Panc1 (cell line): ENCODE data around the gene CHTF18. TPM values are rescaled to one million over a fixed set of nuclear protein-coding genes. Genes with fewer than 3 reads are reported as not detected.
A peak's percentile ranks its signal among the peaks of the same experiment; 100 is the strongest.

Experiments
- ATAC-seq: fragments of 200-7000 bp; cut with Tn5 transposase; 2 replicates; pipeline ENCODE4 v1.9.1; 2020; ENCODE audit warnings: mild to moderate bottlenecking, moderate library complexity
- BruUV-seq: library from RNA; stranded (reverse); fragments of 400-500 nt; replicated peaks from 2 replicates; lab custom pipeline; 2021; lab: Mats Ljungman, UMichigan
- CTCF ChIA-PET: fragments of 300-600 bp; sonication (Branson Sonifier 250); formaldehyde crosslinking; loops from one replicate; lab custom pipeline; 2022; ENCODE audit warnings: antibody characterized with exemption; lab: Charles Lee
- POLR2A ChIA-PET: fragments of 300-600 bp; sonication (Branson Sonifier 250); formaldehyde crosslinking; loops from one replicate; lab custom pipeline; 2022; ENCODE audit warnings: antibody characterized with exemption; lab: Charles Lee
- DNase-seq: peaks from one replicate; pipeline ENCODE4 v3.0.0-alpha.2; 2010; ENCODE audit warnings: low read depth, low spot score
- H3K27ac ChIP-seq: 2 replicates; pipeline ENCODE4 v1.5.1; 2011; ENCODE audit warnings: mild to moderate bottlenecking, low read length, inconsistent platforms
- H3K27me3 ChIP-seq: fragments of 200-500 bp; sonication (Bioruptor generic); 2 replicates; pipeline ENCODE4 v1.6.0; 2014; ENCODE audit warnings: low read length, inconsistent platforms; ENCODE audit not compliant: control insufficient read depth, insufficient read depth
- H3K36me3 ChIP-seq: fragments of 200-500 bp; sonication (Bioruptor generic); 2 replicates; pipeline ENCODE4 v1.5.1; 2014; ENCODE audit warnings: inconsistent platforms, mild to moderate bottlenecking, low read length, moderate library complexity; ENCODE audit not compliant: control insufficient read depth, insufficient read depth
- H3K4me1 ChIP-seq: 2 replicates; pipeline ENCODE4 v1.5.1; 2011; ENCODE audit warnings: inconsistent platforms, mild to moderate bottlenecking, low read length, moderate library complexity; ENCODE audit not compliant: control insufficient read depth, insufficient read depth
- H3K4me3 ChIP-seq, 2 experiments: 2 replicates each; pipeline ENCODE4 v1.5.1; 2011 to 2012; ENCODE audit warnings: low read depth in 2 of 2, low read length in 2 of 2, mild to moderate bottlenecking in 2 of 2, inconsistent platforms in 1 of 2, moderate library complexity in 1 of 2
- H3K9me3 ChIP-seq: fragments of 200-500 bp; sonication (Bioruptor generic); 2 replicates; pipeline ENCODE4 v1.5.1; 2014; ENCODE audit warnings: low read depth, mild to moderate bottlenecking, inconsistent platforms, low read length, moderate library complexity; ENCODE audit not compliant: control insufficient read depth, insufficient read depth
- POLR2AphosphoS5 ChIP-seq: IDR thresholded peaks from 2 replicates; pipeline ENCODE4 v1.6.1; 2012; ENCODE audit warnings: mild to moderate bottlenecking, low read depth, low read length, moderate library complexity
- SIN3A ChIP-seq: IDR thresholded peaks from 2 replicates; pipeline ENCODE4 v1.6.1; 2012; ENCODE audit warnings: low read depth, mild to moderate bottlenecking, low read length, moderate library complexity, borderline replicate concordance; ENCODE audit not compliant: insufficient read depth
- TCF7L2 ChIP-seq: IDR thresholded peaks from 2 replicates; pipeline ENCODE4 v1.6.1; 2011; ENCODE audit warnings: mild to moderate bottlenecking, low read depth, low read length, inconsistent platforms
- in situ Hi-C: cut with HindIII; loops from 2 replicates; pipeline ENCODE4 v1.10.0; 2016; ENCODE audit warnings: low sequenced_read_pairs, low pct_unique_long_range_greater_than_20kb
- intact Hi-C: fragments of 100-400 bp; cut with micrococcal nuclease; formaldehyde crosslinking; loops from one replicate; pipeline ENCODE4 v1.10.0; 2022; ENCODE audit not compliant: unreplicated experiment
- total RNA-seq: library from RNA; stranded (reverse); gene quantifications from one replicate; pipeline ENCODE4 v1.2.1, GENCODE V29; 2021; ENCODE audit not compliant: unreplicated experiment
- TF ChIP-seq, protein P1 (sequence below), 2 experiments: IDR thresholded peaks; 2 replicates each; pipeline ENCODE4 v1.6.1; 2011 to 2012; ENCODE audit warnings: low read depth in 2 of 2, control low read depth in 1 of 2, low read length in 1 of 2, mild to moderate bottlenecking in 1 of 2, moderate library complexity in 1 of 2; ENCODE audit not compliant: insufficient read depth in 1 of 2
- TF ChIP-seq, protein P2 (sequence below): fragments of 450-650 bp; IDR thresholded peaks from 2 replicates; pipeline ENCODE4 v1.5.1; 2017; ENCODE audit warnings: mild to moderate bottlenecking

CHTF18 gene
- total RNA-seq, 1 experiment from 2014 or later, result 118 TPM

DNA sequence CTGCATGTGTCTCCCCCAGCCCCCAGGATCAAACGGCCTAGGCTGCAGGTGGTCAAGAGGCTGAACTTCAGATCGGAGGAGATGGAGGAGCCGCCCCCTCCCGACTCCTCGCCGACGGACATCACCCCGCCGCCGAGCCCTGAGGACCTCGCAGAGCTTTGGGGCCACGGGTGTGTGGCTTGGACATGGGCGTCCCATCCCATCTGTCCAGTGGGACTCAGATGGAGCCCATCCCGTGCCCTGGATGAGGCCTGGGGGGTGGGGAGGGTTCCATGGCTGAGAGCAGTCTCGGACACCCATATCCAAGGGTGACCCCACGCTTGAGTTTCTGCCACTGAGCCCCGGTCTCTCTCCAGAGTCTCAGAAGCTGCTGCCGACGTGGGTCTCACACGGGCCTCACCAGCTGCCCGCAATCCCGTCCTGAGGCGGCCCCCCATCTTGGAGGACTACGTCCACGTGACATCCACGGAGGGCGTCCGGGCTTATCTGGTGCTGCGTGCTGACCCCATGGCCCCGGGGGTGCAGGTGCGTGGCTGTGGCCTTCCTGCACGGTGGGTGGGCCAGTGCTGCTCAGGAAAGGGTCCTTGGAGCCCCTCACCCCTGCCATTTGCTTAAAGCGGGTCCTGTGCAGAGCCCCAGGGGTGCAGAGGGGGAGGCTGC, 901 bp downstream of the CHTF18 start:
- Histone ChIP-seq H3K36me3 (peaks cover 5% of the 10 kb centered on the region), H3K9me3 (no peaks in the 10 kb centered on the region), H3K4me3 (peak overlapping the region; percentile 68 to 73), H3K4me1 (peaks cover 4% of the 10 kb centered on the region), H3K27ac (peak overlapping the region; percentile 76; the same call in 1 of the 2 replicates), H3K27me3 (no peaks in the 10 kb centered on the region)
- ChIA-PET CTCF (interaction anchor here (0.6 kb wide), 1 partner anchor 343 kb away, joined by 6 read pairs; no protein-coding TSS in a partner anchor), POLR2A (no interaction called here)
- no peak for TF ChIP-seq POLR2AphosphoS5
- TF ChIP-seq, protein P1, sequence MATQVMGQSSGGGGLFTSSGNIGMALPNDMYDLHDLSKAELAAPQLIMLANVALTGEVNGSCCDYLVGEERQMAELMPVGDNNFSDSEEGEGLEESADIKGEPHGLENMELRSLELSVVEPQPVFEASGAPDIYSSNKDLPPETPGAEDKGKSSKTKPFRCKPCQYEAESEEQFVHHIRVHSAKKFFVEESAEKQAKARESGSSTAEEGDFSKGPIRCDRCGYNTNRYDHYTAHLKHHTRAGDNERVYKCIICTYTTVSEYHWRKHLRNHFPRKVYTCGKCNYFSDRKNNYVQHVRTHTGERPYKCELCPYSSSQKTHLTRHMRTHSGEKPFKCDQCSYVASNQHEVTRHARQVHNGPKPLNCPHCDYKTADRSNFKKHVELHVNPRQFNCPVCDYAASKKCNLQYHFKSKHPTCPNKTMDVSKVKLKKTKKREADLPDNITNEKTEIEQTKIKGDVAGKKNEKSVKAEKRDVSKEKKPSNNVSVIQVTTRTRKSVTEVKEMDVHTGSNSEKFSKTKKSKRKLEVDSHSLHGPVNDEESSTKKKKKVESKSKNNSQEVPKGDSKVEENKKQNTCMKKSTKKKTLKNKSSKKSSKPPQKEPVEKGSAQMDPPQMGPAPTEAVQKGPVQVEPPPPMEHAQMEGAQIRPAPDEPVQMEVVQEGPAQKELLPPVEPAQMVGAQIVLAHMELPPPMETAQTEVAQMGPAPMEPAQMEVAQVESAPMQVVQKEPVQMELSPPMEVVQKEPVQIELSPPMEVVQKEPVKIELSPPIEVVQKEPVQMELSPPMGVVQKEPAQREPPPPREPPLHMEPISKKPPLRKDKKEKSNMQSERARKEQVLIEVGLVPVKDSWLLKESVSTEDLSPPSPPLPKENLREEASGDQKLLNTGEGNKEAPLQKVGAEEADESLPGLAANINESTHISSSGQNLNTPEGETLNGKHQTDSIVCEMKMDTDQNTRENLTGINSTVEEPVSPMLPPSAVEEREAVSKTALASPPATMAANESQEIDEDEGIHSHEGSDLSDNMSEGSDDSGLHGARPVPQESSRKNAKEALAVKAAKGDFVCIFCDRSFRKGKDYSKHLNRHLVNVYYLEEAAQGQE (IDR thresholded peaks at IDR 0.05; ENCODE audit: insufficient read depth in 1 of 2, low read depth in 2 of 2, low read length in 1 of 2), result no peak
- no peak for TF ChIP-seq SIN3A
- TF ChIP-seq TCF7L2, result no peak
- TF ChIP-seq, protein P2, sequence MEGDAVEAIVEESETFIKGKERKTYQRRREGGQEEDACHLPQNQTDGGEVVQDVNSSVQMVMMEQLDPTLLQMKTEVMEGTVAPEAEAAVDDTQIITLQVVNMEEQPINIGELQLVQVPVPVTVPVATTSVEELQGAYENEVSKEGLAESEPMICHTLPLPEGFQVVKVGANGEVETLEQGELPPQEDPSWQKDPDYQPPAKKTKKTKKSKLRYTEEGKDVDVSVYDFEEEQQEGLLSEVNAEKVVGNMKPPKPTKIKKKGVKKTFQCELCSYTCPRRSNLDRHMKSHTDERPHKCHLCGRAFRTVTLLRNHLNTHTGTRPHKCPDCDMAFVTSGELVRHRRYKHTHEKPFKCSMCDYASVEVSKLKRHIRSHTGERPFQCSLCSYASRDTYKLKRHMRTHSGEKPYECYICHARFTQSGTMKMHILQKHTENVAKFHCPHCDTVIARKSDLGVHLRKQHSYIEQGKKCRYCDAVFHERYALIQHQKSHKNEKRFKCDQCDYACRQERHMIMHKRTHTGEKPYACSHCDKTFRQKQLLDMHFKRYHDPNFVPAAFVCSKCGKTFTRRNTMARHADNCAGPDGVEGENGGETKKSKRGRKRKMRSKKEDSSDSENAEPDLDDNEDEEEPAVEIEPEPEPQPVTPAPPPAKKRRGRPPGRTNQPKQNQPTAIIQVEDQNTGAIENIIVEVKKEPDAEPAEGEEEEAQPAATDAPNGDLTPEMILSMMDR, result no peak
- in situ Hi-C loops (no loop called here), intact Hi-C loops (loop anchor here (5.0 kb wide), 1 partner anchor 47 kb away; the partner anchor contains the start of gene CIAO3)
- TSS peak; percentile 89 for BruUV-seq
- DNase-seq (no peak), ATAC-seq (no peak)

DNA sequence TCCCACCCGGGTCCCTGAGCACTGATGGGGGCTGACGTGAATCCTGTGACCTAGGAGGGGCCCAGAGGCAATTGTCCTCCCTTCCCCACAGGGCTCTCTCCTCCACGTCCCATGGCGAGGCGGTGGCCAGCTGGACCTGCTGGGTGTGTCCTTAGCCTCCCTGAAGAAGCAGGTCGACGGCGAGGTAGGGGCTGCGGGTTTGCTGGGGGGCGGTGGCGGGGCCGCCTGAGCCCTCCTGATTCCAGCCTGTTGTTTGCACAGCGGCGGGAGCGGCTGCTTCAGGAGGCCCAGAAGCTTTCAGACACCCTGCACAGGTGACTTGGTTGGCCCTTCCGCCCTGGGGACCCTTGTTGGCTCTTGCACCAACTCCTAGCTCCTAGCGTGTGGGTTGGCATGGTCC, 1.7 kb downstream of the CHTF18 start:
- Histone ChIP-seq H3K27me3 (no peaks in the 10 kb centered on the region), H3K4me3 (no peak overlapping the region), H3K27ac (no peak overlapping the region), H3K36me3 (peaks cover 5% of the 10 kb centered on the region), H3K4me1 (peaks cover 9% of the 10 kb centered on the region), H3K9me3 (no peaks in the 10 kb centered on the region)
- POLR2A ChIA-PET, result no interaction called here
- TF ChIP-seq, protein P2, result no peak
- no peak for TF ChIP-seq TCF7L2
- TF ChIP-seq, protein P1 (IDR thresholded peaks at IDR 0.05; ENCODE audit: insufficient read depth in 1 of 2, low read depth in 2 of 2, low read length in 1 of 2), result no peak
- TF ChIP-seq SIN3A, result no peak
- TF ChIP-seq POLR2AphosphoS5, result no peak
- intact Hi-C loops, result no loop called here
- no peak for ATAC-seq
- in situ Hi-C loops, result no loop called here
- BruUV-seq, result no TSS peak
- no peak for DNase-seq
- CTCF ChIA-PET, result no interaction called here
